NB4 (cell line): ENCODE data around the gene GDNF.

Source experiments
- DNase-seq: peaks from one replicate; pipeline ENCODE4 v3.0.0; 2010; ENCODE audit warnings: low read depth
- H3K4me3 ChIP-seq: one replicate; pipeline ENCODE4 v1.5.1; 2011; ENCODE audit warnings: mild to moderate bottlenecking, low read depth, low read length, moderate library complexity
- CTCF ChIP-seq: IDR thresholded peaks from one replicate; pipeline ENCODE4 v1.5.1; 2012; ENCODE audit warnings: low read depth, low read length
- MAX ChIP-seq: IDR thresholded peaks from 2 replicates; pipeline ENCODE4 v1.6.1; 2011; ENCODE audit warnings: low read depth, low read length
- MYC ChIP-seq: IDR thresholded peaks from 2 replicates; pipeline ENCODE4 v1.6.1; 2011; ENCODE audit warnings: low read depth, low read length
- POLR2A ChIP-seq: IDR thresholded peaks from 2 replicates; pipeline ENCODE4 v1.6.1; 2011; ENCODE audit warnings: mild to moderate bottlenecking; ENCODE audit not compliant: insufficient read length; ENCODE audit errors: extremely low read depth

Gene GDNF

GRCh38 chr5:37836592-37837413 lies 3.0 kb downstream of the GDNF start:
- TF ChIP-seq CTCF: no peak
- no peak for TF ChIP-seq MAX
- TF ChIP-seq POLR2A: no peak
- no peak for TF ChIP-seq MYC
- no peak overlapping the region for H3K4me3 ChIP-seq
- no peak for DNase-seq

GRCh38 chr5:37836235-37836591 lies 3.6 kb downstream of the GDNF start:
- TF ChIP-seq CTCF: no peak
- no peak for TF ChIP-seq POLR2A
- no peak for TF ChIP-seq MYC
- no peak for TF ChIP-seq MAX
- H3K4me3 ChIP-seq: no peak overlapping the region
- DNase-seq: no peak

GRCh38 chr5:37835380-37835973 lies 4.4 kb downstream of the GDNF start:
- no peak for DNase-seq
- TF ChIP-seq MAX (no peak), CTCF (no peak), MYC (no peak), POLR2A (no peak)
- no peak overlapping the region for H3K4me3 ChIP-seq

- no peak overlapping the region for H3K4me3 ChIP-seq
- TF ChIP-seq MAX (no peak), CTCF (no peak), MYC (no peak), POLR2A (no peak)
- no peak for DNase-seq
These were observed 5.1 kb downstream of the GDNF start for GRCh38 chr5:37834542-37835379.

GRCh38 chr5:37833990-37834389 lies 5.9 kb downstream of the GDNF start:
- DNase-seq: no peak
- no peak overlapping the region for H3K4me3 ChIP-seq
- TF ChIP-seq MYC (no peak), MAX (no peak), CTCF (no peak), POLR2A (no peak)
